Mucosa of rectum (tissue), 2 donors: Measurements from ENCODE around the gene MAN2A1.

Experiments
- H3K27ac ChIP-seq, 2 donors: one replicate each; pipeline ENCODE4 v1.7.0; 2013; ENCODE audit warnings: inconsistent platforms in 2 of 2, low read depth in 2 of 2, low read length in 2 of 2
- H3K27me3 ChIP-seq, 2 donors: one replicate each; pipeline ENCODE4 v1.7.0; 2013; ENCODE audit warnings: low read length in 2 of 2; ENCODE audit not compliant: control insufficient read depth in 2 of 2, insufficient read depth in 2 of 2
- H3K36me3 ChIP-seq, 2 donors: one replicate each; pipeline ENCODE4 v1.7.0; 2013; ENCODE audit warnings: low read length in 2 of 2; ENCODE audit not compliant: control insufficient read depth in 2 of 2, insufficient read depth in 2 of 2
- H3K4me1 ChIP-seq, 2 donors: one replicate each; pipeline ENCODE4 v1.7.0; 2013; ENCODE audit warnings: low read length in 2 of 2, mild to moderate bottlenecking in 1 of 2; ENCODE audit not compliant: control insufficient read depth in 2 of 2, insufficient read depth in 2 of 2
- H3K4me3 ChIP-seq, 2 donors: one replicate each; pipeline ENCODE4 v1.7.0; 2013; ENCODE audit warnings: low read length in 2 of 2
- H3K9ac ChIP-seq, 2 donors: one replicate each; pipeline ENCODE4 v1.7.0; 2013; ENCODE audit warnings: low read length in 2 of 2, low read depth in 1 of 2, mild to moderate bottlenecking in 1 of 2
- H3K9me3 ChIP-seq, 2 donors: one replicate each; pipeline ENCODE4 v1.7.0; 2013; ENCODE audit warnings: low read length in 2 of 2; ENCODE audit not compliant: control insufficient read depth in 2 of 2
- donor health status: healthy.
- donor health status: Normal muscosa, but diverticular disease.

MAN2A1 gene

GRCh38 chr5:109873687-109874086, 184.0 kb downstream of the MAN2A1 start:
- Histone ChIP-seq H3K4me1 (no peaks in the 10 kb centered on the region), H3K36me3 (no peaks in the 10 kb centered on the region), H3K27me3 (no peaks in the 10 kb centered on the region), H3K27ac (no peak overlapping the region), H3K4me3 (no peak overlapping the region), H3K9ac (no peak overlapping the region), H3K9me3 (no peaks in the 10 kb centered on the region)

GRCh38 chr5:109874108-109874507, 184.4 kb downstream of the MAN2A1 start:
- H3K27ac ChIP-seq = no peak overlapping the region
- H3K27me3 ChIP-seq = no peaks in the 10 kb centered on the region
- H3K9ac ChIP-seq = no peak overlapping the region
- H3K4me3 ChIP-seq = no peak overlapping the region
- H3K9me3 ChIP-seq = no peaks in the 10 kb centered on the region
- H3K36me3 ChIP-seq = no peaks in the 10 kb centered on the region
- H3K4me1 ChIP-seq = no peaks in the 10 kb centered on the region

- Histone ChIP-seq H3K27me3 (no peaks in the 10 kb centered on the region), H3K4me3 (no peak overlapping the region), H3K36me3 (no peaks in the 10 kb centered on the region), H3K4me1 (no peaks in the 10 kb centered on the region), H3K9me3 (no peaks in the 10 kb centered on the region), H3K27ac (no peak overlapping the region), H3K9ac (no peak overlapping the region)
Observed at GRCh38 chr5:109876030-109876725, 186.5 kb downstream of the MAN2A1 start.

GRCh38 chr5:109876941-109877669, 187.4 kb downstream of the MAN2A1 start:
- no peaks in the 10 kb centered on the region for H3K4me1 ChIP-seq
- H3K36me3 ChIP-seq = no peaks in the 10 kb centered on the region
- no peaks in the 10 kb centered on the region for H3K27me3 ChIP-seq
- no peaks in the 10 kb centered on the region for H3K9me3 ChIP-seq
- no peak overlapping the region for H3K4me3 ChIP-seq
- no peak overlapping the region for H3K9ac ChIP-seq
- H3K27ac ChIP-seq = no peak overlapping the region

- no peaks in the 10 kb centered on the region for H3K36me3 ChIP-seq
- no peaks in the 10 kb centered on the region for H3K9me3 ChIP-seq
Observed at GRCh38 chr5:109877670-109878045, 187.9 kb downstream of the MAN2A1 start.

GRCh38 chr5:109878887-109879286, 189.2 kb downstream of the MAN2A1 start:
- H3K4me3 ChIP-seq = no peak overlapping the region
- H3K9ac ChIP-seq = no peak overlapping the region
- H3K4me1 ChIP-seq = no peaks in the 10 kb centered on the region
- no peaks in the 10 kb centered on the region for H3K36me3 ChIP-seq
- H3K27ac ChIP-seq = no peak overlapping the region
- no peaks in the 10 kb centered on the region for H3K27me3 ChIP-seq
- no peaks in the 10 kb centered on the region for H3K9me3 ChIP-seq

More at GRCh38 chr5:109877670-109878045, 187.9 kb downstream of the MAN2A1 start:
- no peaks in the 10 kb centered on the region for H3K4me1 ChIP-seq
- H3K9ac ChIP-seq = no peak overlapping the region
- no peaks in the 10 kb centered on the region for H3K27me3 ChIP-seq
- H3K4me3 ChIP-seq = no peak overlapping the region
- H3K27ac ChIP-seq = no peak overlapping the region

- H3K27ac ChIP-seq = no peak overlapping the region
- H3K27me3 ChIP-seq = no peaks in the 10 kb centered on the region
- H3K4me1 ChIP-seq = no peaks in the 10 kb centered on the region
- H3K4me3 ChIP-seq = no peak overlapping the region
- no peak overlapping the region for H3K9ac ChIP-seq
- no peaks in the 10 kb centered on the region for H3K9me3 ChIP-seq
- no peaks in the 10 kb centered on the region for H3K36me3 ChIP-seq
Observed at GRCh38 chr5:109880907-109881685, 191.4 kb downstream of the MAN2A1 start.

GRCh38 chr5:109882546-109882945, 192.8 kb downstream of the MAN2A1 start:
- Histone ChIP-seq H3K9ac (no peak overlapping the region), H3K4me1 (no peaks in the 10 kb centered on the region), H3K27ac (no peak overlapping the region), H3K27me3 (no peaks in the 10 kb centered on the region), H3K9me3 (no peaks in the 10 kb centered on the region), H3K4me3 (no peak overlapping the region), H3K36me3 (no peaks in the 10 kb centered on the region)

- Histone ChIP-seq H3K4me1 (no peaks in the 10 kb centered on the region), H3K9me3 (no peaks in the 10 kb centered on the region), H3K27ac (no peak overlapping the region)
Observed at GRCh38 chr5:109884676-109885075, 194.9 kb downstream of the MAN2A1 start.

GRCh38 chr5:109885205-109885604, 195.5 kb downstream of the MAN2A1 start:
- Histone ChIP-seq H3K4me3 (no peak overlapping the region), H3K9ac (no peak overlapping the region), H3K27ac (no peak overlapping the region), H3K36me3 (no peaks in the 10 kb centered on the region), H3K4me1 (no peaks in the 10 kb centered on the region), H3K9me3 (no peaks in the 10 kb centered on the region), H3K27me3 (no peaks in the 10 kb centered on the region)

More at GRCh38 chr5:109884676-109885075, 194.9 kb downstream of the MAN2A1 start:
- Histone ChIP-seq H3K36me3 (no peaks in the 10 kb centered on the region), H3K4me3 (no peak overlapping the region), H3K27me3 (no peaks in the 10 kb centered on the region), H3K9ac (no peak overlapping the region)
